Gastroesophageal sphincter (tissue), 3 donors: ENCODE results near the gene HYOU1.

Experiments
- CTCF ChIP-seq, 4 experiments: fragments of 200-600 bp in 2 of 4; fragments of 450-650 bp in 2 of 4; sonication (generic) in 1 of 4; IDR thresholded peaks; one replicate each; pipeline ENCODE4 v1.5.1; 2017 to 2019; ENCODE audit warnings: antibody characterized with exemption in 4 of 4, mild to moderate bottlenecking in 2 of 4, moderate library complexity in 2 of 4
- POLR2A ChIP-seq, 2 donors: fragments of 450-650 bp; IDR thresholded peaks; one replicate each; pipeline ENCODE4 v1.6.1; 2017; ENCODE audit warnings: antibody characterized with exemption in 2 of 2, mild to moderate bottlenecking in 2 of 2, moderate library complexity in 1 of 2

GRCh38 chr11:119012629-119013170 is 44.3 kb downstream of the HYOU1 start:
- TF ChIP-seq CTCF (IDR thresholded peaks at IDR 0.05) (no peak), POLR2A (IDR thresholded peaks at IDR 0.05) (no peak)
